OCI-LY3 (cell line): ENCODE data around the gene CACNA1B.

Source experiments
- EZH2phosphoT487 ChIP-seq: fragments of 200-600 bp; shearing (Covaris generic); IDR thresholded peaks from 2 replicates; pipeline ENCODE4 v1.6.1; 2018; ENCODE audit warnings: antibody characterized with exemption, mixed run types, low read depth
- TF ChIP-seq, protein P1 (sequence below): fragments of 200-600, 300-600 bp; sonication (generic); IDR thresholded peaks from 2 replicates; pipeline ENCODE4 v1.5.1; 2014; ENCODE audit warnings: antibody characterized with exemption, low read length, low read depth

GRCh38 chr9:138048184-138048583, 170.6 kb downstream of the CACNA1B start:
- TF ChIP-seq, protein P1, sequence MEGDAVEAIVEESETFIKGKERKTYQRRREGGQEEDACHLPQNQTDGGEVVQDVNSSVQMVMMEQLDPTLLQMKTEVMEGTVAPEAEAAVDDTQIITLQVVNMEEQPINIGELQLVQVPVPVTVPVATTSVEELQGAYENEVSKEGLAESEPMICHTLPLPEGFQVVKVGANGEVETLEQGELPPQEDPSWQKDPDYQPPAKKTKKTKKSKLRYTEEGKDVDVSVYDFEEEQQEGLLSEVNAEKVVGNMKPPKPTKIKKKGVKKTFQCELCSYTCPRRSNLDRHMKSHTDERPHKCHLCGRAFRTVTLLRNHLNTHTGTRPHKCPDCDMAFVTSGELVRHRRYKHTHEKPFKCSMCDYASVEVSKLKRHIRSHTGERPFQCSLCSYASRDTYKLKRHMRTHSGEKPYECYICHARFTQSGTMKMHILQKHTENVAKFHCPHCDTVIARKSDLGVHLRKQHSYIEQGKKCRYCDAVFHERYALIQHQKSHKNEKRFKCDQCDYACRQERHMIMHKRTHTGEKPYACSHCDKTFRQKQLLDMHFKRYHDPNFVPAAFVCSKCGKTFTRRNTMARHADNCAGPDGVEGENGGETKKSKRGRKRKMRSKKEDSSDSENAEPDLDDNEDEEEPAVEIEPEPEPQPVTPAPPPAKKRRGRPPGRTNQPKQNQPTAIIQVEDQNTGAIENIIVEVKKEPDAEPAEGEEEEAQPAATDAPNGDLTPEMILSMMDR, result no peak
- TF ChIP-seq EZH2phosphoT487, result no peak
